ENCODE measurements around the gene SRRM5. TPM values are rescaled to one million over a fixed set of nuclear protein-coding genes. Genes with fewer than 3 reads are reported as not detected.

Gene SRRM5
- polyA plus RNA-seq, 2 of the 4 experiments (the other 2 are of a cell fraction): 0.47 to 0.50 TPM

DNA sequence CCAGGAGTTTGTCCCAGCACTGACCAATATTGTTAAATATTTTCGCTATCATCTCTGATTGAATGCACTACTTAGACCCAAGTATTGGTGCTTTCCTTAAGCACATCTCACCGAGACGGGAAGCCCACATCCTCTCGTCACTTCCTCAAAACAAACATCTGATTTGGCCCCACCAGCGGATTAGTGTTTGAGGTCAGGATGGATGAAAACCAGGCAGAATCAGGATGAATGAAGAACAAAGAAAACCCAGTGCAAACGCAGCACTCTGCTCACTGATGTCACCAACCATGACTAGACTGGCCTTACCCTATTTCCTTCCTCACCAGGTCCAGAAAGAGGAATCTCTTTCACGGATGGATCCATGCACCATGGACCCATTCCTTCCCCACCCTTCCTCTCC lies 52.1 kb downstream of the SRRM5 start:
- no peak for ATAC-seq
- FAIRE-seq: no peak
- Histone ChIP-seq H3K4me1 (0 out of 3 replicates have a peak, but pooled peaks cover 3% of the 10 kb centered on the region), H3K4me2 (no peak overlapping the region), H3K27ac (no peak overlapping the region), H3K4me3 (no peak overlapping the region), H3K9me3 (no peaks in the 10 kb centered on the region)
- CTCF ChIA-PET: interaction anchor here (2.0 kb wide), 1 partner anchor 11 kb away, joined by 9 read pairs; no protein-coding TSS in a partner anchor
- 89% methylated on average over 7 of the region's 7 CpGs for WGBS (ENCODE audit: missing lambda C conversion rate)
- DNase-seq (ENCODE audit: low read depth in 1 of 2, low spot score in 1 of 2): no peak
- POLR2A ChIA-PET: no interaction called here
- TF ChIP-seq FOXS1 (CRISPR knock-in tag; IDR thresholded peaks at IDR 0.05) (no peak), SREBF2 (IDR thresholded peaks at IDR 0.05) (no peak), HOXB13 (CRISPR knock-in tag; IDR thresholded peaks at IDR 0.05; ENCODE audit: low read depth) (no peak), TP53 (CRISPR knock-in tag; IDR thresholded peaks at IDR 0.05) (no peak), HDAC2 (IDR thresholded peaks at IDR 0.05) (no peak), MAFK (IDR thresholded peaks at IDR 0.05; ENCODE audit: partially characterized antibody) (no peak), RNF2 (IDR thresholded peaks at IDR 0.05; ENCODE audit: borderline replicate concordance, low read depth) (no peak), RAD21 (conservative IDR thresholded peaks at IDR 0.05 in 1 of 2, IDR thresholded peaks at IDR 0.05 in 1 of 2) (no peak), RARB (CRISPR knock-in tag; IDR thresholded peaks at IDR 0.05) (no peak)
- TF ChIP-seq, protein P1, sequence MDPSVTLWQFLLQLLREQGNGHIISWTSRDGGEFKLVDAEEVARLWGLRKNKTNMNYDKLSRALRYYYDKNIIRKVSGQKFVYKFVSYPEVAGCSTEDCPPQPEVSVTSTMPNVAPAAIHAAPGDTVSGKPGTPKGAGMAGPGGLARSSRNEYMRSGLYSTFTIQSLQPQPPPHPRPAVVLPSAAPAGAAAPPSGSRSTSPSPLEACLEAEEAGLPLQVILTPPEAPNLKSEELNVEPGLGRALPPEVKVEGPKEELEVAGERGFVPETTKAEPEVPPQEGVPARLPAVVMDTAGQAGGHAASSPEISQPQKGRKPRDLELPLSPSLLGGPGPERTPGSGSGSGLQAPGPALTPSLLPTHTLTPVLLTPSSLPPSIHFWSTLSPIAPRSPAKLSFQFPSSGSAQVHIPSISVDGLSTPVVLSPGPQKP (IDR thresholded peaks at IDR 0.05; ENCODE audit: low read depth, low read length): no peak
- TF ChIP-seq, protein P2, sequence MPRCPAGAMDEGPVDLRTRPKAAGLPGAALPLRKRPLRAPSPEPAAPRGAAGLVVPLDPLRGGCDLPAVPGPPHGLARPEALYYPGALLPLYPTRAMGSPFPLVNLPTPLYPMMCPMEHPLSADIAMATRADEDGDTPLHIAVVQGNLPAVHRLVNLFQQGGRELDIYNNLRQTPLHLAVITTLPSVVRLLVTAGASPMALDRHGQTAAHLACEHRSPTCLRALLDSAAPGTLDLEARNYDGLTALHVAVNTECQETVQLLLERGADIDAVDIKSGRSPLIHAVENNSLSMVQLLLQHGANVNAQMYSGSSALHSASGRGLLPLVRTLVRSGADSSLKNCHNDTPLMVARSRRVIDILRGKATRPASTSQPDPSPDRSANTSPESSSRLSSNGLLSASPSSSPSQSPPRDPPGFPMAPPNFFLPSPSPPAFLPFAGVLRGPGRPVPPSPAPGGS (IDR thresholded peaks at IDR 0.05): no peak

Small RNAs within 50 kb of the gene (small RNA-seq; reads per million reads assigned to genes)
- 0 reads per million in 6 experiments for gene RN7SL368P

Other genes starting within 250 kb of the SRRM5 start
- gene TEX101, start 197.2 kb upstream of the SRRM5 start, polyA plus RNA-seq (2011; rRNA removed): not detected in 2 replicates
- gene TEX101, start 197.2 kb upstream of the SRRM5 start, polyA plus RNA-seq (2017; fragmentation: RNase III; extraction: RNeasy Plus Mini Kit Qiagen cat#74134 plus additional on column Dnase treatment): not detected in 3 replicates
- gene LYPD3, start 146.5 kb upstream of the SRRM5 start, polyA plus RNA-seq (2011; rRNA removed): 0.43 and 0.78 TPM in 2 replicates
- gene LYPD3, start 146.5 kb upstream of the SRRM5 start, polyA plus RNA-seq (2017; fragmentation: RNase III; extraction: RNeasy Plus Mini Kit Qiagen cat#74134 plus additional on column Dnase treatment): 0.27 to 0.69 TPM (median 0.33 TPM) in 3 replicates
- 4.4 and 5.5 TPM in 2 replicates for gene PHLDB3, start 107.3 kb upstream of the SRRM5 start, polyA plus RNA-seq (2011; rRNA removed)
- 10.1 to 12.0 TPM (median 12.0 TPM) in 3 replicates for gene PHLDB3, start 107.3 kb upstream of the SRRM5 start, polyA plus RNA-seq (2017; fragmentation: RNase III; extraction: RNeasy Plus Mini Kit Qiagen cat#74134 plus additional on column Dnase treatment)
- 58.9 and 75.6 TPM in 2 replicates for gene ETHE1, start 84.9 kb upstream of the SRRM5 start, polyA plus RNA-seq (2011; rRNA removed)
- gene ETHE1, start 84.9 kb upstream of the SRRM5 start, polyA plus RNA-seq (2017; fragmentation: RNase III; extraction: RNeasy Plus Mini Kit Qiagen cat#74134 plus additional on column Dnase treatment): 31.2 to 38.6 TPM (median 37.3 TPM) in 3 replicates
- gene ZNF575, start 78.9 kb upstream of the SRRM5 start, polyA plus RNA-seq (2011; rRNA removed): 0.09 and 0.38 TPM in 2 replicates
- gene ZNF575, start 78.9 kb upstream of the SRRM5 start, polyA plus RNA-seq (2017; fragmentation: RNase III; extraction: RNeasy Plus Mini Kit Qiagen cat#74134 plus additional on column Dnase treatment): 1.4 to 2.2 TPM (median 1.5 TPM) in 3 replicates
- 31.9 and 32.0 TPM in 2 replicates for gene XRCC1, start 36.6 kb upstream of the SRRM5 start, polyA plus RNA-seq (2011; rRNA removed)
- 55.1 to 62.3 TPM (median 55.2 TPM) in 3 replicates for gene XRCC1, start 36.6 kb upstream of the SRRM5 start, polyA plus RNA-seq (2017; fragmentation: RNase III; extraction: RNeasy Plus Mini Kit Qiagen cat#74134 plus additional on column Dnase treatment)
- 0.12 TPM in 1 of 2 replicates, not detected in the other for gene PINLYP, start 36.3 kb upstream of the SRRM5 start, polyA plus RNA-seq (2011; rRNA removed)
- 0.27 to 0.37 TPM (median 0.28 TPM) in 3 replicates for gene PINLYP, start 36.3 kb upstream of the SRRM5 start, polyA plus RNA-seq (2017; fragmentation: RNase III; extraction: RNeasy Plus Mini Kit Qiagen cat#74134 plus additional on column Dnase treatment)
- 10.0 and 14.2 TPM in 2 replicates for gene IRGQ, start 16.0 kb upstream of the SRRM5 start, polyA plus RNA-seq (2011; rRNA removed)
- 6.3 to 6.5 TPM (median 6.4 TPM) in 3 replicates for gene IRGQ, start 16.0 kb upstream of the SRRM5 start, polyA plus RNA-seq (2017; fragmentation: RNase III; extraction: RNeasy Plus Mini Kit Qiagen cat#74134 plus additional on column Dnase treatment)
- 10.6 and 11.2 TPM in 2 replicates for gene ZNF576, start 15.5 kb upstream of the SRRM5 start, polyA plus RNA-seq (2011; rRNA removed)
- gene ZNF576, start 15.5 kb upstream of the SRRM5 start, polyA plus RNA-seq (2017; fragmentation: RNase III; extraction: RNeasy Plus Mini Kit Qiagen cat#74134 plus additional on column Dnase treatment): 15.4 to 16.8 TPM (median 16.5 TPM) in 3 replicates
- 19.3 and 22.9 TPM in 2 replicates for gene ZNF428, start 7.5 kb downstream of the SRRM5 start, polyA plus RNA-seq (2011; rRNA removed)
- gene ZNF428, start 7.5 kb downstream of the SRRM5 start, polyA plus RNA-seq (2017; fragmentation: RNase III; extraction: RNeasy Plus Mini Kit Qiagen cat#74134 plus additional on column Dnase treatment): 47.7 to 58.5 TPM (median 52.4 TPM) in 3 replicates
- gene CADM4, start 27.8 kb downstream of the SRRM5 start, polyA plus RNA-seq (2011; rRNA removed): 4.2 and 4.7 TPM in 2 replicates
- gene CADM4, start 27.8 kb downstream of the SRRM5 start, polyA plus RNA-seq (2017; fragmentation: RNase III; extraction: RNeasy Plus Mini Kit Qiagen cat#74134 plus additional on column Dnase treatment): 8.8 to 10.1 TPM (median 9.2 TPM) in 3 replicates
- 48.6 and 55.3 TPM in 2 replicates for gene PLAUR, start 58.1 kb downstream of the SRRM5 start, polyA plus RNA-seq (2011; rRNA removed)
- 27.4 to 29.0 TPM (median 28.3 TPM) in 3 replicates for gene PLAUR, start 58.1 kb downstream of the SRRM5 start, polyA plus RNA-seq (2017; fragmentation: RNase III; extraction: RNeasy Plus Mini Kit Qiagen cat#74134 plus additional on column Dnase treatment)
- not detected in 2 replicates for gene IRGC, start 104.0 kb downstream of the SRRM5 start, polyA plus RNA-seq (2011; rRNA removed)
- gene IRGC, start 104.0 kb downstream of the SRRM5 start, polyA plus RNA-seq (2017; fragmentation: RNase III; extraction: RNeasy Plus Mini Kit Qiagen cat#74134 plus additional on column Dnase treatment): not detected in 3 replicates
- 14.2 and 24.4 TPM in 2 replicates for gene SMG9, start 142.9 kb downstream of the SRRM5 start, polyA plus RNA-seq (2011; rRNA removed)
- gene SMG9, start 142.9 kb downstream of the SRRM5 start, polyA plus RNA-seq (2017; fragmentation: RNase III; extraction: RNeasy Plus Mini Kit Qiagen cat#74134 plus additional on column Dnase treatment): 44.2 to 47.3 TPM (median 46.7 TPM) in 3 replicates
- 15.7 and 20.7 TPM in 2 replicates for gene KCNN4, start 168.9 kb downstream of the SRRM5 start, polyA plus RNA-seq (2011; rRNA removed)
- gene KCNN4, start 168.9 kb downstream of the SRRM5 start, polyA plus RNA-seq (2017; fragmentation: RNase III; extraction: RNeasy Plus Mini Kit Qiagen cat#74134 plus additional on column Dnase treatment): 16.9 to 21.0 TPM (median 20.7 TPM) in 3 replicates
- 0.12 and 0.16 TPM in 2 replicates for gene LYPD5, start 190.4 kb downstream of the SRRM5 start, polyA plus RNA-seq (2011; rRNA removed)
- gene LYPD5, start 190.4 kb downstream of the SRRM5 start, polyA plus RNA-seq (2017; fragmentation: RNase III; extraction: RNeasy Plus Mini Kit Qiagen cat#74134 plus additional on column Dnase treatment): 0.09 to 0.22 TPM (median 0.18 TPM) in 3 replicates
- 5.1 and 8.9 TPM in 2 replicates for gene ZNF283, start 215.2 kb downstream of the SRRM5 start, polyA plus RNA-seq (2011; rRNA removed)
- gene ZNF283, start 215.2 kb downstream of the SRRM5 start, polyA plus RNA-seq (2017; fragmentation: RNase III; extraction: RNeasy Plus Mini Kit Qiagen cat#74134 plus additional on column Dnase treatment): 5.2 to 6.1 TPM (median 5.6 TPM) in 3 replicates

All from A549 (cell line).